HL-60/S4 treated with retinoic acid at 250 ng/mL for 4 days and 3 days (cell line): ENCODE results near the gene CDKN1A.
"Not testable (repeated sequence)": the region's sequence is repeated elsewhere in the genome, so short reads cannot be mapped to it uniquely, and the experiment has no call there.

ENCODE experiments used
- in situ Hi-C: fragments of 300-500 bp; cut with MboI; formaldehyde crosslinking; loops from 2 replicates; pipeline ENCODE4 v1.7.0; 2022; ENCODE audit warnings: low sequenced_read_pairs

The CDKN1A gene

DNA sequence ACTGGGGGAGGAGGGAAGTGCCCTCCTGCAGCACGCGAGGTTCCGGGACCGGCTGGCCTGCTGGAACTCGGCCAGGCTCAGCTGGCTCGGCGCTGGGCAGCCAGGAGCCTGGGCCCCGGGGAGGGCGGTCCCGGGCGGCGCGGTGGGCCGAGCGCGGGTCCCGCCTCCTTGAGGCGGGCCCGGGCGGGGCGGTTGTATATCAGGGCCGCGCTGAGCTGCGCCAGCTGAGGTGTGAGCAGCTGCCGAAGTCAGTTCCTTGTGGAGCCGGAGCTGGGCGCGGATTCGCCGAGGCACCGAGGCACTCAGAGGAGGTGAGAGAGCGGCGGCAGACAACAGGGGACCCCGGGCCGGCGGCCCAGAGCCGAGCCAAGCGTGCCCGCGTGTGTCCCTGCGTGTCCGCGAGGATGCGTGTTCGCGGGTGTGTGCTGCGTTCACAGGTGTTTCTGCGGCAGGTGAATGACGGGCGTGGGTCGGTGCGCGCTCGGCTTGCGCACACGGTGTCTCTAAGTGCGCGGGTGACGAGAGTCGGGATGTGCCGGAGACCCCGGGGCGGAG lies at the start of gene CDKN1A:
TSS of gene CDKN1A (plus strand) at position 227 of the 555 bp plus-strand sequence. CDS start 5,388 bp downstream, outside the sequence.
- in situ Hi-C loops = no loop called here

DNA sequence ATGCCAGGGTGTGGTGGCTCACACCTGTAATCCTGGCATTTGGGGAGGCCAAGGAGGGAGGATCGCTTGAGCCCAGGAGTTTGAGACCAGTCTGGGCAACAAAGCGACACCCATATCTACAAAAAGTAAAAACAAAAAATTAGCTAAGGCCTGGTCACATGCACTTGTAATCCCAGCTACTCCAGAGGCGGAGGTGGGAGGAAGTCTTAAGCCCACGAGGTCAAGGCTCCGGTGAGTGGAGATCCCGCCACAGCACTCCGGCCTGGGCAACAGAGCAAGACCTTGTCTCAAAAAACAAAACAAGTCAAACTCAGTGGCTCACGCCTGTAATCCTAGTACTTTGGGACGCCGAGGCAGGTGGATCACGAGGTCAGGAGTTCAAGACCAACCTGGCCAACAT lies 48.7 kb upstream of the CDKN1A start:
- in situ Hi-C loops = no loop called here

DNA sequence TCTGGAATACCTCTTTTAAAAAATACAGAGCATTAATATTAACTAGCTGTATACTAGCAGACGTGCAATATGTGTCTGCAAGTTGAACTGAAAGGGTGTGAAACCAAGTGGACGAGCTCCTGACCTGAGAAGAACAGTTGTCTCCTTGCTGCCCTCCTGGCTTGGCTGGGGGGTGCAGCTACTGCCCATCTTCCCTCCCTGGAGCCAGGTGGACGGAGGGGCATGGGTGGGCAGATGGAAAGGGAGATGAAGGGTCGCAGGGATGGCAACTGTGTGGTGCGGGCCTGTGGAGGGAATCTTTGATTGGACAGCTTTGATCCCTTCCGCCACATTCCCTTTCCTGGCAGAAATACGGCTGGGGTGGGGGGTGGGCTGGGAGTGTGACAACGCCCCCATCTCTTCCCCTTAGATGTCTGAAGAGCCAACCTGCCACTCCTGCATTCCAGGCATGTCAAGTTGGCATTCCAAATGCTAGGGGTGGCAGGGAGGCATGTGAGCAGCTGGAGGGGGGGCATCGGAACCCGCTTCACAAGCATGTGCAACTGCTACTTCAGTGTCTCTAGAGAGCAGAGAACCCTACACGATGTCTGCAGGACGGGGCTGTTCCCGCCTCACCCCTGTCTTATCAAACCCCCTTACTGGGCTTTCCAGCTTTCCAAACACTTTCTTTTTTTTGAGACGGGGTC lies 47.0 kb upstream of the CDKN1A start:
- in situ Hi-C loops = no loop called here

DNA sequence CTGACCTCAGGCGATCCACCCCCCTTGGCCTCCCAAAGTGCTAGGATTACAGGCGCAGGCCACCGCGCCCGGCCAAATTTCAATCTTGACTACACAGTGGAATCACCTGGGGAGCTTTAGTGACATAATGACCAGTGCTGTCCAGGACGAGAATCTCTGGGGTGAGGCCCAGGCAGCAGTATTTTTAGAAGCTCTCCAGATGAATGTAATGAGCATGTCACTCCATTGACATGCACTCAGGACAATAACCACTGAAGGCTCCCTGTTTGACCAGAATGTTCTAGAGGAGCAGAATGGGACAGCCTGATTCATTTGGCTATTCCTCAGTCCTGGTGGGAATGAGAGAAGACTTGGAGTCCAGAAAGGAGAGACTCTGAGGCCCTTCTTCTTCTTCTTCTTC lies 45.1 kb upstream of the CDKN1A start:
- in situ Hi-C loops = no loop called here

DNA sequence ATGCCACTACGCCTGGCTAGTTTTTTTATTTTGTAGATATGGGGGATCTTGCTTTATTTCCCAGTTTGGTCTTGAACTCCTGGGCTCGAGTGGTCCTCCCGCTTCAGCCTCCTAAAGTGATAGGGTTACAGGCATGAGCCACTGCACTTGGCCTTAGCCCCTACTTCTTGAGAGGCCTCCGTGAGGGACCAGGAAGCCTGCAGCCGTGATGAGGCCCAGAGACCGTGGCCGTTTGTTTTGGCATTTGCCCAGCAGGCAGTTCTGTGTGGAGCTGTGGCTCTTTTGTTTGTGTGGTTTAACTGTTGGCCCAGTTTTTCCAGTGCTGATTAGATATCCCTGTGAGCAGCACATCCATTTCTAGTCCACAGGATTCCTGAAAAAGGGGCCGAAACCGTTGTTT lies 44.6 kb upstream of the CDKN1A start:
- in situ Hi-C loops = no loop called here

DNA sequence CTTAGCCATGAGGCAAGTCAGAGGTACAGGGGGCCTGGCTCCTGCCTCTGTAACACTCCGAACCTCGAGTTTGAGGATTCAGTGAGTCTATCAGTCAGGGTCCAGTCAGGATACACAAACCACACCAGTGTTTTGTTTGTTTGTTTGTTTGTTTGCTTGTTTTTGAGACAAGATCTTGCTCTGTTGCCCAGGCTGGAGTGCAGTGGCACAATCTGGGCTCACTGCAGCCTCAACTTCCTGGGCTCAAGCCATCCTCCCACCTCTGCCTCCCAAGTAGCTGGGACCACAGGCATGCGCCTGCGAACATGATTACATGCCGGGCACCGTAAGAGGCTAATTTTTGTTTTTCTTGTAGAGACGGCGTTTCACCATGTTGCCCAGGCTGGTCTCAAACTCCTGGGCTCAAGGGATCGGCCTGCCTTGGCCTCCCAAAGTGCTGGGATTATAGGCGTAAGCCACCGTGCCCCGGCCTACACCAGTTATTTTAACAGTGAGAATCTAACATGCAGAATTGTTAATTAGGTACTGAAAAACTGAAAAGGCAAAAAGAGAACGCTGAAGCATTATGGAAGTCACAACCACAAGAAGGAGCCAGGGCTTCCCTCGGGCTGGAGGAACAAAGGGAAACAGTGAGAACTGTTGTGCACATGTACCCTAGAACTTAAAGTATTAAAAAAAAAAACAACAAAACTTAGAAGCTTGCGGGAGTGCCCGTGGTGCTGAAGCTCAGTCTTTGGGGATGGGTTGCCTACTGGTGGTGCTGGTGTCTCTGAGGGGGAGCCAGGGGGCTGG lies 44.0 kb upstream of the CDKN1A start:
- in situ Hi-C loops = no loop called here

DNA sequence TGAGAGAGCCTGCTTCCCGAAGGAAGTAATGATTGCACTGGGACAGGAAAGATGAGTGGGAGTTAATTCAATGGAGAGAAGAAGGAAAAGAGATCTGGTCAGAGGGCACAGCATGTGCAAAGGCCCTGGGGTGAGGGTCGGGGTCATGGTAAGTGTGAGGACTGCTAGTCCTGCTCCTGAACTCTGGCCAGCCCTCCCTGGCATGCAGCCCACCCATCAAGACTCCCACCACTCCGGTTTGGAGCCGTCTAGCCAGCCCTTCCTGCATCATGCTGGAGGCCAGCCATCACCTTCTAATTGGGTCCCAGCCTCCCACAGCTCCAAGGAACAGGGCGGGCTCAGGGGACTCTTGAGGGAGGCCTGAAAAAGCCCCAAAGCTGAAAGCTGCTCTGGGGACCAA lies 42.2 kb upstream of the CDKN1A start:
- in situ Hi-C loops = no loop called here

DNA sequence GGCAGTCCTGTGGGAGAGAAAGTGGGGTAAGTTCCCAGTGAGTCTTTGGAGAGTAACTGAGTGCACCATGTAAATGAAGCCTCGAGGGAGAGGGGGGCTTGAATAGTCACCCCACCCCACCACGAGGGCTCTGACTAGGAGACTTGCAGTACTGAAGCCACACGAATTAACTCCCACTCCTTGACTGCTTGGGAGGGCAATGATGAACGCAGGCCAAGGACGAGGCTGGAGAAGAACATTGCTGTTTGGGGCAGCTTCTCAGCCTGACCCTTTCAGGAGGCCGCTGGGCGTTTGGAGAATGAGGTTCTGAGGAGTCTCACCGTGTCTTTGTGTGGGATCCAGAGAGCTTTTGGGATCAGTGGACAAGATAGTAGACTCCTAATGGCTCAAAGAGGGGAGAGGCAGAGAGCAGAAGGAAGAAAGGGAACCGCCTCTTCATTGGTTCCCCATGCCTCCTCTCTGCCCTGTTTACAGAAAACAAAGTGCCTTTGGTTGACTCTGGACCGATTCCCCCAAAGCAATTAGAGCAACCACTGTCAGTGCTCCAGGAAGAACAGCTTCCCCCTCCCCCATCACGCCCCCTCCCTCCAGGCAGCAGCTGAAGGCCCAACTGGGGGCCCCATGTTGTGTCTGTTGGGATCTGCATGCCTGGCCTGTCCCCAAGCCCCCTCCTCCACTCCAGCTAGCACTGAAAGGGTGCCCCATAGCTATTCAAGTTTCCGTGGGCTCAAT lies 41.7 kb upstream of the CDKN1A start:
- in situ Hi-C loops = no loop called here

DNA sequence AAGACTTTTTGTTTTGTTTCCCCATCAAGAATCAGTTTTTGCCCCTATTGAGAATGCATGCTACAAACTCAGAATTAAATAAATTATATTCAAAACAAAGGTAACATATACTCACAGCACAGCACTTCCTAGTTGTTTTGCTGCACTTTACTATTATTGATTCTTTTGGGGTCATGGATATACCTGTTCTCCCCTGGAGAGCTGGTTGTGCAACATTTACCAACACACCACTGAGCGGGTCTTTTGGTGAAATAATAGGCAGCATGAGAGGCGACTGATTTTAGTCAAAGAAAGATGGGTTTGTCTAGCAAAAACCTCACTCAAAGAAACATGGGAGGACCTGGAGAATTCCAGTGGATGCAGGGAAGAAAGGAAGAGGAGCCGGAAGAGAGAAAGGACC lies 39.9 kb upstream of the CDKN1A start:
- in situ Hi-C loops = no loop called here

DNA sequence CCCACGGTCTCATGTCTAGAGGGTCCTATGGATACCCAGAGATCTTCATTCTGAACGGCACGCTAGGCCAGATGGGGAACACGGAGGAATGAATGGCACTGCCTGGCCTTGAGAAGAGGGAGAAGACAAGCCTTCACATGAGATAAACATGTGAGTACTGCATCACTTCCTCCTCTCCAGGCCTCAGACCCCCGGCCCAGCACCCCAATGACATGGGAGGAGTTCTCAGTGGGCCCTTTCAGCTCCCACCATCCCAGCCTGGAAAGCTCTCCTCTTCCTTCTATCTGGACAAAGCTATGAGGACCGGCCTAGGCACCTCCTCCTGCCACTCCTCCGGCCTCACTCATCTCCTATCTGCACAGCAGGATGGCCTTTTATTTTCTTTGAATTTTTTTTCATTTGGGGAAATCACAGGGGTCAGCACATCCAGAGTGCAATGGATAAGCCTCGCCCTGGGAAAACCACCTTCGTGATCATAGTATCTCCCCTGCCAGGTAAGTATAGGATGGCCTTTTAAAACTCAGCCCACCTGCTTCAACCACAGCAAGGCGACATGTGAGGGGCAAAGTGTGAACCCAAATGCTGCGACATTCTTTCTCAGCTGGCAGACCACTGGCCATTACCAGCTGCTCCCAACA lies 39.2 kb upstream of the CDKN1A start:
- in situ Hi-C loops = no loop called here

DNA sequence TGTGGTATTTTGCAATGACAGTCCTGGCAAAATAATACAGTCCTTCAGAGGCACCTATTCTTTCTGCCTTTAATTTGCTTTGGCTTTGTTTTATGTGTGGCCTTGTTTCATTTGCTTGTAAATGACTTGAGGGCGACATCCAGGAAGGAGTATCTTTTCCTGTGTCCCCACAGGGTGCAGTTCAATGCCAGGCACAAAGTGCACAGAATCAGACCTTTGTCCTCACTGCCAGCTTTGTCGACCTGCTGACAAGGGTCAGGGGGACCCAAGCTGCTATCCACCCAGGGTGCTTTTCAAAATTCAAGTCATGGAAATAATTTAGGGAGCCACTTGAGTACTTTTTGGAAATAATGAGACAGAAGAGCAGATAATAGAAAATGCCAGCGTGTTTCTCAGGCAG lies 37.0 kb upstream of the CDKN1A start:
- in situ Hi-C loops = no loop called here

DNA sequence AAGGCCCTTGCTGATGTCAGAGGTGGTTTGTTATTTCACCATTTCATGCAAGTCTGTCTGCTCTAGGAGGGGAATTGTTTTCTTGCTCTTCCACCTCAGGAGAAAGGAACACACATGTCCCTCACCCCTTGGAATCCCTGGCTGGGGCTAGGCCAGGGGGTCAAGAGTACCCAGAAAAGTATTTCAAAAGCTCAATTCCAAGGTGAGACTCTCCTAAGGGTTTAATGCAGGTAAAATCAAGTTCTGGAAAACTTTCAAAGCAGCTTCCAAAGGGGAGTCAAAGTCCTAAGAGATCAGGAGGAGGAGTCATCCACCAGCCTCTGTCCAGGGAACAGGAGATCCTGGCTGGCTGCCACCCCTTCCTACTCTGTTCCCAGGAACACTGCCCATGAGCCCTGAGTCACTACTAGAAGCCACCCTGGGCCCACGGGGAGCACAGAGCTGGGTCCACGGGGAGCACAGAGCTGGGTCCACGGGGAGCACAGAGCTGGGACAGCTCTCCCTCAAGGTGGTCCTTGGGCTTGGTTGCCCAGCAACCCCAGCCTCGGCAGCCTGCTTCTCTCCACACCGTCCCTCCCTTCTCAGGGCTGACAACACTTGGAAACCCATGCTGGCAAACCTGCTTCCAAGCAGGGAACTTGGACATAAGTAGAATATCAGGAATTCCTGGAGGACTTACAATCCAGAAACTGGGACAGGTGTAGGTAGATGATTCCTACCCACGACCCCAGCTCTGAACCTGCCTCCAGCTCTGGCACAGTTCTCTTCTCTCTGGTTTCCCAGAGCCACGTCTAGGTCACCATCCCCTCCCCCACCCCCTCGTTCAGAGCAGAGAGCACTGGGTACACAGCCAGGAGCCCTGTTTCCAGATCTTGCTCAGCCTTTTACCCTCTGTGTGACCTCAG lies 35.3 kb upstream of the CDKN1A start:
- in situ Hi-C loops = no loop called here

DNA sequence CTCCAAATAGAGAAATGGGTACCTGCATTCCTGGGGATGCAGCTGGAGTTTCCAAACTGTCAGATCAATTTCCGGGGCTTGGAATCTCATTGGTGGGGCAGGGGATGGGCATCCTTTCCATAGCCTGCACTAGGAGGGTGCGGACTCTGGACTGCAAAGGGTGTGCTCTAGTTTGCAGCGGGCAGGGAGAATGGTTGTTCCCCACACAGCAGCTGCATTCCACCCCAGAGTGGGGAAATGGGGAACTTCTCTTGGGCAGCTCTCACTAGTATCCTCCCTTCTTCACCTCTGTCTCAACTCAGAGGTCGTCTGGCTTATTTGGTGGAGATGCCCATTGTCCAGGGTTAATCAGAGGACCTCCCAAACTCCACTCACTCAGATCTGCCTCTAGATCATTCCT lies 34.5 kb upstream of the CDKN1A start:
- in situ Hi-C loops = no loop called here

DNA sequence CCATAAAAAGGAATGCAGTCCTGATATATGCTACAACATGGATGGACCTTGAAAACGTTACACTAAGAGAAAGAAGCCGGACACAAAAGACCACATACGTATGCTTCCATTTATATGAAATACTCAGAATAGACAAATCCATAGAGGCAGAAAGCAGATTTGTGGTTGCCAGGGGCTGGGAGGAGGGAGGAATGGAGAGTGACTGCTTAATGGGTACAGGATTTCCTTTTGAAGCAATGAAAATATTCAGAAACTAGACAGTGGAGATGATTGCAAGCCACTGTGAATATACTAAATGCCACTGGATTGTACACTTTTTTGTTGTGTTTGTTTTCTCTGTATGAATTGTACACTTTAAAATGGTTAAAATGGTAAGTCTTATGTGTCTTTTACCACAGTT lies 29.4 kb upstream of the CDKN1A start:
- in situ Hi-C loops = no loop called here

DNA sequence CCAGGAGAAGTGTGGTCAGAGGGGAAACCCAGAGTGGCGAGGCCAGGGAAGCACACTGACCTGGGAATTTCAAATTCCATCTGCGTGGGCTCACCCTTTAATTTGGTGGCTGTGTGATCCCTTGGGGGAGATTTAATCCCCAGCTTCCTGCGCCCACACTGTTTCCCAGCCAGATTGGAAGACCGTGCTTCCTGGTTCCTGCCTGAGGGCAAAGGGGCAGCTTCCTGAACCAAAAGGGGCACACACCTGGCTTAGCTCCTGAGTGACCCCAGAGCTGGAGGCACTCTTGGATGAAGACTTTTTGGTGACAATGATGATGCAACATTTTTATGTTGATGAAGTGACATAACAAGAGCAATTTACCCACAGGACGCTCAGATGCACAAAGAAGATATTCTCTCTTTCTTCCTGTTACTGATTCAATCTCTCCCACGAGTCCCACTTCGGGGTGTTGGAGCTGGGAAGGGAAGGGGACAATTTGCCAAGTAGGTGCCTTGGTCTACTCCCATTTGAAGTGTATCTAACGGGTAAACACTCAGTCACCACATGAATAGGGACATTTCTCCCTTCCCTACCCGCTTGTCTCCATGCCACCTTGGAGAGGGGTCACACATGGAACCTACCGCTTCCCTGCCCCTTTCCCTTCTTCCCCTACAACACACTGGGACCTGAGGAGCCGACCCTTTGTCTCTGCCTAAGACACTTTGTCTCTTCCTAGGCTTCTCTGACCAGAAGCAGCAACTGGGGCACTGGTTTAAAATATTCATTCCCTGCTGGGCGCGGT lies 28.6 kb upstream of the CDKN1A start:
- in situ Hi-C loops = no loop called here

DNA sequence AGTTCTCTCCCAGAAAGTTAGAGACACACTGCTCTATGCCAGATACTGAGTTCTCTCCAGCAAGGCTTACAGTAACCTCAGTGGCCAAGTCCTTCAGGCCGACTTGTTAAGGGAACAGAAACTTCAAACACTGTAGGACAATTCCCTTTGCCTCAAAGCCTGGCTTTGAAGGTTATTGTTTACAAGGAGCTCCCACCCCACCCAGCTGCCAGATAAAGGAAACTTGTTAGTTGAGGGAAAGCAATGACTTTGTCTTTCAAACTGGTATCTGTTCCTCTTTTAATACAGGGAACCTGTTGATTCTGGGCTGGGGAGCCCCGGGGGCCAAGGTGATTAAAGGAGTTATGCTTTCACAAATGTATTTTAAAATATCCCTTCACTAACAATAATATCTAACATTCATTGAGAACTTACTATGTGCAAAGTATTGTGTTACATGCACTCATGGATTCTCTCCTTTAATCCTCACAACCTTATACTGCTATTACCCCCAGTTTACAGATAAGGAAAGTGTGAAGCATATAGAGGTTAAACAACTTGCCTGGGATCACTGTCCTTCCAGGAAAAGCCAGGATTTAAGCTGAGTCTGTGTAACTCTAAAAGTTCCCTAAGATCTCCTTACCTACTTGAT lies 27.6 kb upstream of the CDKN1A start:
- in situ Hi-C loops = no loop called here

DNA sequence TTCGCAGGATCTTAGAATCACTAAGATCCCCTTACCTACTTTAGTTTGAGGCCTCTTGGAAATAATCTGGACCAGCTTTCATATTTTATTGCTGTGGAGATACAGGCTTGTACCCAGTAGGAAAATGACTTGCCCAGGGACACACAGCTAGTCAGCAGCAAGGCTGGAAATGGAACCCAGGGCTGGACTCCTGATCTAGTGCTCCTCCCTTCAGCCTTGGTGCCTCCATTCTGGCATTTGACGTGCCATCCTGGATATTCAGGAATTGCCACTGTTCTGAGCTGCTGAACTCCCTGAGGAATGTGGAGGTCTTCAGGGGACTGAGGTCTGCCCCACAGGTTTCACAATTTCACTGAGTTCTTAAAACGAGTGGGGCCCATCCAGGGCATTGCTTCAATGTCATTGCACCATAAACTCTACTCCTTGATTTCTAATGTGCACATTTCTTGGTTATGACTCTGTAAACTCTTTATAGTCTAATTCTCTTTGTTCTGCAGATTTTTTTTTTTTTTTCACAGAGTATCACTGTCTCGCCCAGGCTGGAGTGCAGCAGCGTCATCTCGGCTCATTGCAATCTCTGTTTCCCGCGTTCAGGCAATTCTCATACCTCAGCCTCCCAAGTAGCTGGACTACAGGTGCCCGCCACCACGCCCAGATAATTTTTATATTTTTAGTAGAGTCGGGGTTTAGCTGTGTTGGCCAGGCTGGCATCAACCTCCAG lies 26.7 kb upstream of the CDKN1A start:
- in situ Hi-C loops = no loop called here

DNA sequence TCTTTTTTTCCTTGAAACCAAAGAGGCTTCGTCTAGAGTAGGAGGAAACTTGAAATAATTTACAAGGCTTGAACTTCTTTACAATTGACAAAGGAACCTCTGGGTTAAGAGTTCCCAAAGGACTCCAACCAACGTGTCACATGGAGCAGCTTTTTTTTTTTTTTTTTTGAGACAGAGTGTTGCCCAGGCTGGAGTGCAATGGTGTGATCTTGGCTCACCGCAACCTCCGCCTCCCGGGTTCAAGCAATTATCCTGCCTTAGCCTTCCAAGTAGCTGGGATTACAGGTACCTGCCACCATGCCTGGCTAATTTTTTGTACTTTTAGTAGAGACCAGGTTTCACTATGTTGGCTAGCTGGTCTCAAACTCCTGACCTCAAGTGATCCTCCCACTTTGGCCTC lies 24.0 kb upstream of the CDKN1A start:
- in situ Hi-C loops = not testable (repeated sequence)
